H1 (cell line): ENCODE measurements around the gene SLC6A19. TPM values are rescaled to one million over a fixed set of nuclear protein-coding genes. Genes with fewer than 3 reads are reported as not detected.

Source experiments
- BACH1 ChIP-seq: IDR thresholded peaks from 2 replicates; pipeline ENCODE4 v1.6.1; 2012; ENCODE audit warnings: low read length, improper control_type of control experiment
- CBX5 ChIP-seq: fragments of 300-800, 300-1000 bp; sonication (generic); IDR thresholded peaks from 2 replicates; pipeline ENCODE4 v1.7.1; 2016; ENCODE audit warnings: antibody characterized with exemption, low read length, low read depth
- CTBP2 ChIP-seq: IDR thresholded peaks from 2 replicates; pipeline ENCODE4 v1.7.0; 2011; ENCODE audit warnings: borderline replicate concordance, mild to moderate bottlenecking, moderate library complexity, mixed read lengths, low read length; ENCODE audit not compliant: insufficient read depth, insufficient read length
- EP300 ChIP-seq, 2 experiments: IDR thresholded peaks; 1 replicate in 1 of 2; 2 replicates in 1 of 2; pipeline ENCODE4 v1.6.1; 2011 to 2012; ENCODE audit warnings: low read depth in 2 of 2, low read length in 2 of 2, mild to moderate bottlenecking in 2 of 2, borderline replicate concordance in 1 of 2, inconsistent platforms in 1 of 2, moderate library complexity in 1 of 2
- KDM4A ChIP-seq: IDR thresholded peaks from one replicate; pipeline ENCODE4 v1.7.1; 2012; ENCODE audit warnings: low read depth, mild to moderate bottlenecking, moderate library complexity, low read length, inconsistent platforms; ENCODE audit not compliant: severe bottlenecking
- KDM5A ChIP-seq: fragments of 200-600 bp; IDR thresholded peaks from 2 replicates; pipeline ENCODE4 v1.7.1; 2012; ENCODE audit warnings: mild to moderate bottlenecking, low read length, inconsistent platforms, mixed read lengths
- NRF1 ChIP-seq: IDR thresholded peaks from 2 replicates; pipeline ENCODE4 v1.6.1; 2011; ENCODE audit warnings: mild to moderate bottlenecking, low read depth, low read length, improper control_type of control experiment
- POLR2A ChIP-seq, 2 experiments: IDR thresholded peaks; 1 replicate in 1 of 2; 2 replicates in 1 of 2; pipeline ENCODE4 v1.6.1; 2011; ENCODE audit warnings: low read depth in 2 of 2, low read length in 2 of 2, mild to moderate bottlenecking in 2 of 2; ENCODE audit errors: control extremely low read depth in 1 of 2
- SAP30 ChIP-seq: fragments of 300-600 bp; sonication (generic); IDR thresholded peaks from 2 replicates; pipeline ENCODE4 v1.7.1; 2012; ENCODE audit warnings: low read length, moderate library complexity, mild to moderate bottlenecking, inconsistent platforms; ENCODE audit not compliant: insufficient read depth, insufficient replicate concordance
- polyA plus RNA-seq, 7 experiments: library from polyadenylated mRNA; depleted of rRNA in 3 of 7; stranded (reverse) in 5 of 7; unstranded in 2 of 7; fragments of >200 nt in 5 of 7; fragments of 200-250 nt in 2 of 7; gene quantifications; 1 replicate in 5 of 7; 2 replicates in 1 of 7; 4 replicates in 1 of 7; pipeline versions ENCODE4 v1.2.1 to v1.2.3, GENCODE V29; 2011 to 2013; ENCODE audit warnings: missing spikeins in 2 of 7, mixed read lengths in 2 of 7
- total RNA-seq: library from RNA; stranded (reverse); fragmentation: NEBNext Ultra II Directional; extraction: Animal tissue kit (Norgen Biotek cat#: 25700); gene quantifications from 2 replicates; pipeline ENCODE4 v1.2.1, GENCODE V29; 2021
- TF ChIP-seq, protein P1 (sequence below): IDR thresholded peaks from 2 replicates; pipeline ENCODE4 v1.6.1; 2011; ENCODE audit warnings: low read length, improper control_type of control experiment

SLC6A19 gene
- total and polyA plus RNA-seq, 2 of the 8 experiments (the other 6 are each of a cell fraction or from before 2014, with no cell fraction given): 0.02 TPM; not detected in 1

DNA sequence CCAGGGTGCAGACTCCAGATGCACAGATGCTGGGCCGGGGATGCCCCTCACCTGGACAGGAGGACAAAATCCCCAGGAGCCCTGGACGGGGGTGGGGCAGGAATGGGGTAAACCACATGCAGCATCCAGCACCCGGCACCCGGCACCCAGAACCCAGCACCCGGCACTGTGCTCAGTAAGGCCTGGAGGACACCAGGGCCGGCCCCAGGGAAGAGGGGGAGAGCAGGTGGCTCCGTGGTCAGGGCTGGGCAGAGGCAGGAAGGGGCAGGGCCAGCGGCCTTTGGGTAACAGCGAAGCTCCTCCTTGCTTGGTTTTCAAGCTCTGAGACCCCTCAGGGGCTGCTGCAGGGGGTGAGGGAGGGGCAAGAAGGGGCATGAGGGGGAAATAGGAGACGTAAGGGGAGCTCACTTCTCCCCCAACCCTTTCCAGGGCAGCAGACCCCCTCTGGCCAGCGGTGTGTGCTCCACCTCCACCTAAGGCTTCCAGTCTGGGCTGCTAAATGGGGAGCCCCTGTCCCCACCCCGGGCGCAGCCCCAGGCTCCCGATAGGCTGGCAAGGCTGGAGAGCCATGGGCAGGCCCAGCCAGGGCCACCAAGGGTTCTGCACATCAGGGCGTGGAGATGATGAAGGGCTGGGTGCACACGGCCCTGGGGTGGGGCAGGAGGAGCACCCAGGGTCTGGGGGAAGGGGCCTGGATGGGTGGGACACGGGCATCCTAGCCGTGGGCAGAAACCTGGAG, 17.8 kb upstream of the SLC6A19 start (continued):
- TF ChIP-seq, protein P1, sequence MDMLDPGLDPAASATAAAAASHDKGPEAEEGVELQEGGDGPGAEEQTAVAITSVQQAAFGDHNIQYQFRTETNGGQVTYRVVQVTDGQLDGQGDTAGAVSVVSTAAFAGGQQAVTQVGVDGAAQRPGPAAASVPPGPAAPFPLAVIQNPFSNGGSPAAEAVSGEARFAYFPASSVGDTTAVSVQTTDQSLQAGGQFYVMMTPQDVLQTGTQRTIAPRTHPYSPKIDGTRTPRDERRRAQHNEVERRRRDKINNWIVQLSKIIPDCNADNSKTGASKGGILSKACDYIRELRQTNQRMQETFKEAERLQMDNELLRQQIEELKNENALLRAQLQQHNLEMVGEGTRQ: no peak
- TF ChIP-seq SAP30: no peak
- TF ChIP-seq KDM4A: no peak
- no peak for TF ChIP-seq CTBP2
- TF ChIP-seq EP300 (IDR thresholded peaks at IDR 0.05; ENCODE audit: borderline replicate concordance in 1 of 2, low read depth in 2 of 2, low read length in 2 of 2): no peak
- TF ChIP-seq POLR2A (IDR thresholded peaks at IDR 0.05; ENCODE audit: control extremely low read depth in 1 of 2, low read depth in 2 of 2, low read length in 2 of 2): no peak
- no peak for TF ChIP-seq BACH1
- no peak for TF ChIP-seq NRF1
- no peak for TF ChIP-seq KDM5A
- no peak for TF ChIP-seq CBX5
